K562 (cell line): ENCODE measurements around the gene FOXS1. TPM values are rescaled to one million over a fixed set of nuclear protein-coding genes. Genes with fewer than 3 reads are reported as not detected.

ENCODE experiments used
- HDGF ChIP-seq: fragments of 450-650 bp; IDR thresholded peaks from 2 replicates; pipeline ENCODE4 v1.6.1; 2016
- KLF16 ChIP-seq: IDR thresholded peaks from 2 replicates; pipeline ENCODE4 v1.6.1; 2016; ENCODE audit warnings: antibody characterized with exemption
- NBN ChIP-seq: fragments of 450-650 bp; IDR thresholded peaks from 2 replicates; pipeline ENCODE4 v1.6.1; 2016; ENCODE audit warnings: low read depth, mild to moderate bottlenecking
- NR2F6 ChIP-seq: fragments of 450-650 bp; formaldehyde crosslinking; IDR thresholded peaks from 2 replicates; pipeline ENCODE4 v1.4.0; 2020; ENCODE audit warnings: mild to moderate bottlenecking
- NR3C1 ChIP-seq: sonication (generic); formaldehyde crosslinking; IDR thresholded peaks from 2 replicates; pipeline ENCODE4 v1.8.1; 2022; ENCODE audit warnings: missing genetic modification reagents
- POLR3G ChIP-seq: IDR thresholded peaks from 2 replicates; pipeline ENCODE4 v1.6.1; 2011; ENCODE audit not compliant: insufficient read length, insufficient replicate concordance; ENCODE audit errors: extremely low read depth
- SRSF7 ChIP-seq: fragments of 200-400 bp; formaldehyde crosslinking; optimal IDR thresholded peaks from 2 replicates; pipeline ENCODE3; 2017; ENCODE audit warnings: mild to moderate bottlenecking, low read depth, low read length
- TAF15 ChIP-seq: fragments of 200-400 bp; formaldehyde crosslinking; IDR thresholded peaks from 2 replicates; pipeline ENCODE4 v1.6.1; 2017; ENCODE audit warnings: mild to moderate bottlenecking, low read depth, low read length, moderate library complexity
- TBL1XR1 ChIP-seq, 2 experiments: IDR thresholded peaks; 2 replicates each; pipeline ENCODE4 v1.6.1; 2012; ENCODE audit warnings: improper control_type of control experiment in 2 of 2, low read length in 2 of 2, mild to moderate bottlenecking in 1 of 2
- ZNF184 ChIP-seq: sonication (generic); formaldehyde crosslinking; IDR thresholded peaks from 2 replicates; pipeline ENCODE4 v1.5.0; 2020; ENCODE audit warnings: missing genetic modification reagents
- ZNF274 ChIP-seq: IDR thresholded peaks from 2 replicates; pipeline ENCODE4 v1.6.1; 2011; ENCODE audit warnings: low read depth, mild to moderate bottlenecking, low read length, moderate library complexity, borderline replicate concordance
- ZNF695 ChIP-seq: fragments of 450-650 bp; formaldehyde crosslinking; IDR thresholded peaks from 2 replicates; pipeline ENCODE4 v1.4.0; 2020; ENCODE audit warnings: mild to moderate bottlenecking, moderate library complexity
- ZNF696 ChIP-seq: fragments of 250-450 bp; sonication (Bioruptor Pico); conservative IDR thresholded peaks from 2 replicates; pipeline ENCODE4 v1.4.0; 2020; ENCODE audit warnings: mild to moderate bottlenecking, moderate library complexity
- ZNF766 ChIP-seq: fragments of 200-800 bp; sonication (Bioruptor generic); conservative IDR thresholded peaks from 2 replicates; pipeline ENCODE4 v1.6.1; 2016; ENCODE audit warnings: missing genetic modification characterization, missing compliant biosample characterization
- polyA plus RNA-seq, 8 experiments: library from polyadenylated mRNA; depleted of rRNA in 4 of 8; stranded (reverse) in 5 of 8; unstranded in 3 of 8; fragments of >200 nt; fragmentation: Nextera tagmentation in 2 of 8; fragmentation: Illumina TruSeq in 1 of 8; extraction: Ambion mirVana in 2 of 8; extraction: Trizol in 1 of 8; gene quantifications; 2 replicates each; pipeline versions ENCODE4 v1.2.1 to v1.2.3, GENCODE V29; 2011 to 2014; ENCODE audit warnings: inconsistent platforms in 1 of 8, missing spikeins in 1 of 8
- total RNA-seq, 7 experiments: library from RNA; depleted of rRNA in 6 of 7; stranded (reverse); fragments of >200 nt in 6 of 7; fragmentation: Illumina TruSeq in 2 of 7; extraction: Trizol in 2 of 7; gene quantifications; 2 replicates each; pipeline versions ENCODE4 v1.2.1 to v1.2.3, GENCODE V29; 2011 to 2021; ENCODE audit warnings: low replicate concordance in 1 of 7
- TF ChIP-seq, protein P1 (sequence below), 2 experiments: fragments of 450-650 bp; IDR thresholded peaks; 2 replicates each; pipeline ENCODE4 v1.6.1; 2016; ENCODE audit warnings: mild to moderate bottlenecking in 2 of 2, borderline replicate concordance in 1 of 2, low read depth in 1 of 2, moderate library complexity in 1 of 2
- TF ChIP-seq, protein P2 (sequence below): fragments of 450-650 bp; IDR thresholded peaks from 2 replicates; pipeline ENCODE4 v1.6.1; 2016; ENCODE audit warnings: antibody characterized with exemption
- TF ChIP-seq, protein P3 (sequence below): fragments of 250-450 bp; sonication (Bioruptor Pico); IDR thresholded peaks from 2 replicates; pipeline ENCODE4 v1.8.0; 2021; ENCODE audit warnings: mild to moderate bottlenecking, moderate library complexity

Gene FOXS1
- total and polyA plus RNA-seq, 9 of the 15 experiments (the other 6 are each of a cell fraction or from before 2014, with no cell fraction given): not detected

DNA sequence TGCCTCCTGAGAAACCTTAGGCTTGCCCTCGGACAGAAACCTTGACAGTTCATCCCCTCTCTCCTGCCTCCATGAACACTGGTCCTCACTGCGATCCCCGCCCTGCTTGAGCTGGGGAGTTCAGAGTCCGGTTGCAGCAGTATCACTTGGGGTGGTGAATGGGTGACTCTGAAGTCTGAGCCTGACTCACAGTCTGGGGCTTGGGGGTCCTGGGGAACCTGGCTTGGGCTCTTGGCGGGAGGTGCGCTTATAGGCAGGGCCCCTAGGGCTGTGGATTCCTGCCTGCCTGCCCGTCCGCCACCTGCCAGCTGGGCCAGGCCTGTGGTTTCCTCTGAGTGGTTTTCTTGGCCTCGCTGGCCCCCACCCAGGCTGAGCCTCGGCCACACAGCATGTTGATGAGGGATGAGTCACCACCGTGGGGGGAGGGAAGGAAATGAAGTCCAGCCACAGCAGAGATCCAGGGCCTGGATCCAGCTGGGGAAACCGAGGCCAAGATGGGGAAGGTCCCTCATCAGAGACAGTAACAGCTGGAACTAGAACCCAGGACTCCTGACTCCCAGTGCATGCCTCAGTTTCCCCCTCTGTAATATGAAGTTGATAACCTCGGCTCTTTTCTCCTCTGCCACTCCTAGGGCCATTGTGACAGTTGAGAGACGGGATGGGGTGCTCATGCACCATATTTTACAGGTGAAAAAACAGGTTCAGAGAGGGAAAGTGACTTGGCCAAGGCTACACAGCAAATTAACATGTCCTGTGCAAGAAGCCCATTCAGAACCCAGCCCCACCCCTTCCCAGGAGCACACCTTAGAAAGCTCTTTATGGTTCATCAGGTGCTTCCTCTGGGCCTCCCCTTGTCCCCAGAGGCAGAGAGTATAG lies 9.2 kb downstream of the FOXS1 start (continued):
- TF ChIP-seq, protein P1, sequence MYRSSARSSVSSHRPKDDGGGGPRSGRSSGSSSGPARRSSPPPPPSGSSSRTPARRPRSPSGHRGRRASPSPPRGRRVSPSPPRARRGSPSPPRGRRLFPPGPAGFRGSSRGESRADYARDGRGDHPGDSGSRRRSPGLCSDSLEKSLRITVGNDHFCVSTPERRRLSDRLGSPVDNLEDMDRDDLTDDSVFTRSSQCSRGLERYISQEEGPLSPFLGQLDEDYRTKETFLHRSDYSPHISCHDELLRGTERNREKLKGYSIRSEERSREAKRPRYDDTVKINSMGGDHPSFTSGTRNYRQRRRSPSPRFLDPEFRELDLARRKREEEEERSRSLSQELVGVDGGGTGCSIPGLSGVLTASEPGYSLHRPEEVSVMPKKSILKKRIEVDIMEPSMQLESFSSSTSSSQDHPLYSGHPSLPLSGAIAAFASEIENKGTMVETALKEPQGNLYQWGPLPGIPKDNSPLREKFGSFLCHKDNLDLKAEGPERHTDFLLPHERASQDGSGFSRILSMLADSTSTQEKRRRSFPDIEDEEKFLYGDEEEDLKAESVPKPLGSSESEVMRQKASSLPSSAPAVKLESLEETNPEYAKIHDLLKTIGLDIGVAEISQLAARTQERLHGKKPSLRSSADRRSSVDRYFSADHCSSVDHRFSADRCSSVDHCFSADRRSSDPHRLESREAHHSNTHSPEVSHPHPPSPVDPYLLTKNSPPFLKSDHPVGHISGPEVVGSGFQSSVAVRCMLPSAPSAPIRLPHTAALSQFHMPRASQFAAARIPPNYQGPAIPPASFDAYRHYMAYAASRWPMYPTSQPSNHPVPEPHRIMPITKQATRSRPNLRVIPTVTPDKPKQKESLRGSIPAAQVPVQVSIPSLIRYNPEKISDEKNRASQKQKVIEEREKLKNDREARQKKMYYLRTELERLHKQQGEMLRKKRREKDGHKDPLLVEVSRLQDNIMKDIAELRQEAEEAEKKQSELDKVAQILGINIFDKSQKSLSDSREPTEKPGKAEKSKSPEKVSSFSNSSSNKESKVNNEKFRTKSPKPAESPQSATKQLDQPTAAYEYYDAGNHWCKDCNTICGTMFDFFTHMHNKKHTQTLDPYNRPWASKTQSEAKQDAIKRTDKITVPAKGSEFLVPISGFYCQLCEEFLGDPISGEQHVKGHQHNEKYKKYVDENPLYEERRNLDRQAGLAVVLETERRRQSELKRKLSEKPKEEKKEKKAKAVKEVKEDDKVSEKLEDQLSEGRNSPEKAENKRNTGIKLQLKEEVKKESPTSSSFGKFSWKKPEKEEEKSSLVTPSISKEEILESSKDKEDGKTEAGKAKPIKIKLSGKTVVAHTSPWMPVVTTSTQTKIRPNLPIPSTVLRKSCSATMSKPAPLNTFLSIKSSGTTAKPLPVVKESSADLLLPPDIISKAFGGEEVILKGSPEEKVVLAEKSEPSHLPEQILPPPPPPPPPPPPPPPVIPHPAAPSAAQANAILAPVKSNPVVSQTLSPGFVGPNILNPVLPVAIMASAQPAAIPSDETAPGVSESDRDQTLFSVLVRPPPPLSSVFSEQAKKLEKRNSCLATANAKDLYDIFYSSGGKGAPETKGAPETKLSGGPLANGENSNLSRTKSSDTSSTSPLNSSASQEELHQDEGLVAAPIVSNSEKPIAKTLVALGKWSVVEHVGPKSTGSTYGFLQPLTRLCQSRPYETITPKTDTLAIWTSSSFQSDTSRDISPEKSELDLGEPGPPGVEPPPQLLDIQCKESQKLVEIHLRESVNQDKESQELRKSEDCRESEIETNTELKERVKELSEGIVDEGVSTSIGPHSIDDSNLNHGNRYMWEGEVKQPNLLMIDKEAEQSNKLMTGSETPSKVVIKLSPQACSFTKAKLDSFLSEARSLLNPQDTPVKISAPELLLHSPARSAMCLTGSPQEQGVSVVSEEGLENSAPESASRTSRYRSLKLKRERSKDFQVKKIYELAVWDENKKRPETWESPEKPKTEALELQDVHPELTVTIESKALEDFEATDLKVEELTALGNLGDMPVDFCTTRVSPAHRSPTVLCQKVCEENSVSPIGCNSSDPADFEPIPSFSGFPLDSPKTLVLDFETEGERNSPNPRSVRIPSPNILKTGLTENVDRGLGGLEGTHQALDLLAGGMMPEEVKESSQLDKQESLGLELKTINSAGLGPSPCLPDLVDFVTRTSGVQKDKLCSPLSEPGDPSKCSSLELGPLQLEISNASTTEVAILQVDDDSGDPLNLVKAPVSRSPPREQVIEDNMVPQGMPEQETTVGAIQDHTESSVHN (IDR thresholded peaks at IDR 0.05; ENCODE audit: borderline replicate concordance in 1 of 2, low read depth in 1 of 2): no peak
- TF ChIP-seq ZNF184 (CRISPR knock-in tag) (no peak), POLR3G (no peak), HDGF (no peak), NBN (peak; percentile 58; the same call in 1 of the 2 replicates), TBL1XR1 (IDR thresholded peaks at IDR 0.05; ENCODE audit: low read length in 2 of 2) (no peak), ZNF766 (CRISPR knock-in tag) (no peak), ZNF696 (no peak), KLF16 (peak; percentile 42; the same call in 1 of the 2 replicates), ZNF274 (no peak), NR3C1 (no peak), SRSF7 (no peak), NR2F6 (CRISPR knock-in tag) (no peak), ZNF695 (CRISPR knock-in tag) (no peak), TAF15 (no peak)
- TF ChIP-seq, protein P2, sequence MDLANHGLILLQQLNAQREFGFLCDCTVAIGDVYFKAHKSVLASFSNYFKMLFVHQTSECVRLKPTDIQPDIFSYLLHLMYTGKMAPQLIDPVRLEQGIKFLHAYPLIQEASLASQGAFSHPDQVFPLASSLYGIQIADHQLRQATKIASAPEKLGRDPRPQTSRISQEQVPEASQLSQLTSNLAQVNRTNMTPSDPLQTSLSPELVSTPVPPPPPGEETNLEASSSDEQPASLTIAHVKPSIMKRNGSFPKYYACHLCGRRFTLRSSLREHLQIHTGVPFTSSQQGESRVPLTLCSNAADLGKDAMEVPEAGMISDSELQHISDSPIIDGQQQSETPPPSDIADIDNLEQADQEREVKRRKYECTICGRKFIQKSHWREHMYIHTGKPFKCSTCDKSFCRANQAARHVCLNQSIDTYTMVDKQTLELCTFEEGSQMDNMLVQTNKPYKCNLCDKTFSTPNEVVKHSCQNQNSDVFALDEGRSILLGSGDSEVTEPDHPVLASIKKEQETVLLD: peak; percentile 33; the same call in 1 of the 2 replicates
- TF ChIP-seq, protein P3, sequence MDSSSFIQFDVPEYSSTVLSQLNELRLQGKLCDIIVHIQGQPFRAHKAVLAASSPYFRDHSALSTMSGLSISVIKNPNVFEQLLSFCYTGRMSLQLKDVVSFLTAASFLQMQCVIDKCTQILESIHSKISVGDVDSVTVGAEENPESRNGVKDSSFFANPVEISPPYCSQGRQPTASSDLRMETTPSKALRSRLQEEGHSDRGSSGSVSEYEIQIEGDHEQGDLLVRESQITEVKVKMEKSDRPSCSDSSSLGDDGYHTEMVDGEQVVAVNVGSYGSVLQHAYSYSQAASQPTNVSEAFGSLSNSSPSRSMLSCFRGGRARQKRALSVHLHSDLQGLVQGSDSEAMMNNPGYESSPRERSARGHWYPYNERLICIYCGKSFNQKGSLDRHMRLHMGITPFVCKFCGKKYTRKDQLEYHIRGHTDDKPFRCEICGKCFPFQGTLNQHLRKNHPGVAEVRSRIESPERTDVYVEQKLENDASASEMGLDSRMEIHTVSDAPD: no peak
